CD14-positive monocyte (primary cell): ENCODE results near the gene THG1L. TPM values are rescaled to one million over a fixed set of nuclear protein-coding genes. Genes with fewer than 3 reads are reported as not detected.

ENCODE experiments used
- DNase-seq, 3 donors: peaks; one replicate each; pipeline ENCODE4 v3.0.0-alpha.2; 2011 to 2022
- H2AFZ ChIP-seq: 2 replicates; pipeline ENCODE4 v1.6.0; 2012; ENCODE audit warnings: mild to moderate bottlenecking, low read depth, low read length, inconsistent platforms; ENCODE audit not compliant: insufficient read depth, poor library complexity, severe bottlenecking
- H3K27ac ChIP-seq, 2 donors: 1 replicate in 1 of 2; 2 replicates in 1 of 2; pipeline ENCODE4 v1.5.1; 2012 to 2013; ENCODE audit warnings: low read length in 2 of 2, control low read depth in 1 of 2, inconsistent platforms in 1 of 2, low read depth in 1 of 2, mild to moderate bottlenecking in 1 of 2
- H3K27me3 ChIP-seq, 2 donors: one replicate each; pipeline versions ENCODE4 v1.6.0 to v1.6.1; 2011 to 2013; ENCODE audit warnings: low read length in 2 of 2; ENCODE audit not compliant: control insufficient read depth in 2 of 2, insufficient read depth in 2 of 2
- H3K36me3 ChIP-seq, 2 donors: replicated peaks in 1 of 2; 1 replicate in 1 of 2; 2 replicates in 1 of 2; pipeline versions ENCODE4 v1.5.1 to v1.6.1; 2012 to 2013; ENCODE audit warnings: low read length in 2 of 2, control low read depth in 1 of 2, inconsistent platforms in 1 of 2, mild to moderate bottlenecking in 1 of 2; ENCODE audit not compliant: insufficient read depth in 2 of 2, control insufficient read depth in 1 of 2
- H3K4me1 ChIP-seq, 2 donors: 1 replicate in 1 of 2; 2 replicates in 1 of 2; pipeline versions ENCODE4 v1.5.1 to v1.6.1; 2012 to 2013; ENCODE audit warnings: low read length in 2 of 2, control low read depth in 1 of 2, inconsistent platforms in 1 of 2, mild to moderate bottlenecking in 1 of 2, moderate library complexity in 1 of 2; ENCODE audit not compliant: insufficient read depth in 2 of 2, control insufficient read depth in 1 of 2
- H3K4me2 ChIP-seq: replicated peaks from 2 replicates; pipeline ENCODE3; 2012; ENCODE audit warnings: low read length, moderate library complexity, mild to moderate bottlenecking; ENCODE audit not compliant: poor library complexity, severe bottlenecking; ENCODE audit errors: extremely low read depth
- H3K4me3 ChIP-seq, 3 experiments: fragments of 200-600 bp in 1 of 3; sonication (generic) in 1 of 3; replicated peaks in 1 of 3; 1 replicate in 2 of 3; 2 replicates in 1 of 3; pipeline ENCODE4 v1.5.1; 2011 to 2013; ENCODE audit warnings: low read length in 3 of 3, mild to moderate bottlenecking in 3 of 3, control low read depth in 2 of 3, low read depth in 2 of 3, inconsistent platforms in 1 of 3, moderate library complexity in 1 of 3
- H3K79me2 ChIP-seq: 2 replicates; pipeline ENCODE4 v1.6.0; 2012; ENCODE audit warnings: mild to moderate bottlenecking, control low read depth, inconsistent platforms, low read length, moderate library complexity; ENCODE audit not compliant: insufficient read depth
- H3K9ac ChIP-seq: 2 replicates; pipeline ENCODE4 v1.6.0; 2017; ENCODE audit warnings: low read length, mild to moderate bottlenecking; ENCODE audit not compliant: insufficient read depth, poor library complexity, severe bottlenecking
- H3K9me3 ChIP-seq, 2 donors: replicated peaks in 1 of 2; 1 replicate in 1 of 2; 2 replicates in 1 of 2; pipeline versions ENCODE4 v1.5.1 to v1.6.1; 2012 to 2013; ENCODE audit warnings: low read length in 2 of 2, control low read depth in 1 of 2; ENCODE audit not compliant: control insufficient read depth in 1 of 2, insufficient read depth in 1 of 2
- H4K20me1 ChIP-seq: 2 replicates; pipeline ENCODE4 v1.6.0; 2012; ENCODE audit warnings: mild to moderate bottlenecking, low read length, control low read depth, moderate library complexity; ENCODE audit not compliant: insufficient read depth
- H3K27ac Mint-ChIP-seq, 7 donors: one replicate each; pipeline ENCODE4 v1.8.0; 2020; ENCODE audit warnings: mild to moderate bottlenecking in 7 of 7, mixed read lengths in 7 of 7, moderate library complexity in 6 of 7, inconsistent platforms in 2 of 7
- H3K27me3 Mint-ChIP-seq, 3 donors: one replicate each; pipeline ENCODE4 v1.8.0; 2021 to 2022; ENCODE audit warnings: low read depth in 3 of 3, mild to moderate bottlenecking in 3 of 3, mixed read lengths in 3 of 3, moderate library complexity in 3 of 3, inconsistent platforms in 1 of 3
- H3K36me3 Mint-ChIP-seq, 2 donors: one replicate each; pipeline ENCODE4 v1.8.0; 2020; ENCODE audit warnings: mixed read lengths in 2 of 2, inconsistent platforms in 1 of 2, mild to moderate bottlenecking in 1 of 2
- H3K4me1 Mint-ChIP-seq: one replicate; pipeline ENCODE4 v1.8.0; 2020; ENCODE audit warnings: mild to moderate bottlenecking, mixed read lengths
- H3K4me3 Mint-ChIP-seq, 2 donors: one replicate each; pipeline ENCODE4 v1.8.0; 2020; ENCODE audit warnings: mild to moderate bottlenecking in 2 of 2, mixed read lengths in 2 of 2, moderate library complexity in 1 of 2
- H3K9me3 Mint-ChIP-seq, 7 donors: one replicate each; pipeline ENCODE4 v1.8.0; 2020 to 2022; ENCODE audit warnings: mixed read lengths in 7 of 7, mild to moderate bottlenecking in 6 of 7, moderate library complexity in 6 of 7, inconsistent platforms in 2 of 7
- WGBS: methylation state at CpG from one replicate; pipeline ENCODE4 v1.1.5; 2013; ENCODE audit warnings: missing lambda C conversion rate; ENCODE audit not compliant: insufficient coverage; 5-methylcytosine and 5-hydroxymethylcytosine counted together
- intact Hi-C, 2 donors: fragments of 100-400 bp; cut with micrococcal nuclease; formaldehyde crosslinking; loops; one replicate each; pipeline versions ENCODE4 v1.15.0 to v1.15.1; 2023
- polyA plus RNA-seq, 3 donors: library from polyadenylated mRNA; depleted of rRNA in 1 of 3; unstranded in 2 of 3; stranded (reverse) in 1 of 3; fragments of 300-500 nt in 2 of 3; fragments of >200 nt in 1 of 3; fragmentation: Illumina TruSeq in 2 of 3; gene quantifications; 1 replicate in 2 of 3; 2 replicates in 1 of 3; pipeline ENCODE4 v1.2.3, GENCODE V29; 2012 to 2021
- TF ChIP-seq, protein P1 (sequence below): fragments of 200-600 bp; IDR thresholded peaks from one replicate; pipeline ENCODE4 v1.8.0; 2022; ENCODE audit warnings: antibody characterized with exemption, mild to moderate bottlenecking

The THG1L gene
- polyA plus RNA-seq, 3 donors, result 7.6 to 12.2 (median 7.6) TPM

DNA sequence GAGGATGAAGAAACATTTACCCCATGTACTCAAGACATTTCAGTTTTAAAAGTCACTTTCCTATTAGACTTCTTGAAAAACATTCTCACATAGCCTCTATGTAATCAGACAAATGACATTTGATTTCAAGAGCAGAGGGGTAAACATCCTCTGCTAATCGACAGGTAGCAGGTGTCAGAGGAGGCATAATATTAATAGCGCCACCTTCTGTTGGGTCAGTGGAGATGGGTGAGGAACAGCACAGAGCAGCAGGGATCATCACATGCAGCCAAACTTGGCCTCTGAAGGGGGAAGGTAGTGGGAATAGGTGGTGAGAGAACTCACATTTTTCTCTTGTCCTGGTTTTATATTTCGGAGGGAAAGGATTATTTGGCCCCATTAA is 9.0 kb downstream of the THG1L start:
- Histone ChIP-seq H3K27me3 (no peaks in the 10 kb centered on the region), H3K36me3 (peaks cover 19 to 49% of the 10 kb centered on the region in 2 donors), H2AFZ (no peak overlapping the region), H3K4me2 (no peak overlapping the region), H4K20me1 (no peaks in the 10 kb centered on the region), H3K9ac (no peak overlapping the region), H3K4me1 (peaks cover 12 to 17% of the 10 kb centered on the region in 2 donors), H3K27ac (no peak overlapping the region), H3K79me2 (no peaks in the 10 kb centered on the region), H3K9me3 (no peaks in the 10 kb centered on the region), H3K4me3 (no peak overlapping the region)
- Mint-ChIP-seq H3K4me3 (no peak overlapping the region), H3K9me3 (peaks cover 0 to 2% (median 0%) of the 10 kb centered on the region in 7 donors), H3K36me3 (peaks cover 37 to 43% of the 10 kb centered on the region in 2 donors), H3K27ac (peak overlapping the region in 1 of 7 donors; percentile 43), H3K4me1 (peaks cover 16% of the 10 kb centered on the region), H3K27me3 (peaks cover 4 to 6% (median 5%) of the 10 kb centered on the region in 3 donors)
- DNase-seq, result peak in 2 of 3 donors; percentile 10 to 16
- TF ChIP-seq, protein P1, sequence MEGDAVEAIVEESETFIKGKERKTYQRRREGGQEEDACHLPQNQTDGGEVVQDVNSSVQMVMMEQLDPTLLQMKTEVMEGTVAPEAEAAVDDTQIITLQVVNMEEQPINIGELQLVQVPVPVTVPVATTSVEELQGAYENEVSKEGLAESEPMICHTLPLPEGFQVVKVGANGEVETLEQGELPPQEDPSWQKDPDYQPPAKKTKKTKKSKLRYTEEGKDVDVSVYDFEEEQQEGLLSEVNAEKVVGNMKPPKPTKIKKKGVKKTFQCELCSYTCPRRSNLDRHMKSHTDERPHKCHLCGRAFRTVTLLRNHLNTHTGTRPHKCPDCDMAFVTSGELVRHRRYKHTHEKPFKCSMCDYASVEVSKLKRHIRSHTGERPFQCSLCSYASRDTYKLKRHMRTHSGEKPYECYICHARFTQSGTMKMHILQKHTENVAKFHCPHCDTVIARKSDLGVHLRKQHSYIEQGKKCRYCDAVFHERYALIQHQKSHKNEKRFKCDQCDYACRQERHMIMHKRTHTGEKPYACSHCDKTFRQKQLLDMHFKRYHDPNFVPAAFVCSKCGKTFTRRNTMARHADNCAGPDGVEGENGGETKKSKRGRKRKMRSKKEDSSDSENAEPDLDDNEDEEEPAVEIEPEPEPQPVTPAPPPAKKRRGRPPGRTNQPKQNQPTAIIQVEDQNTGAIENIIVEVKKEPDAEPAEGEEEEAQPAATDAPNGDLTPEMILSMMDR, result peak; percentile 34
- intact Hi-C loops, result loop anchor here (5.0 to 10.0 kb wide), 5 partner anchors 73 to 415 kb away; partner anchors contain the start of gene CLINT1 (in 1 of the 2)
- 50% methylated on average over 2 of the region's 3 CpGs for WGBS

DNA sequence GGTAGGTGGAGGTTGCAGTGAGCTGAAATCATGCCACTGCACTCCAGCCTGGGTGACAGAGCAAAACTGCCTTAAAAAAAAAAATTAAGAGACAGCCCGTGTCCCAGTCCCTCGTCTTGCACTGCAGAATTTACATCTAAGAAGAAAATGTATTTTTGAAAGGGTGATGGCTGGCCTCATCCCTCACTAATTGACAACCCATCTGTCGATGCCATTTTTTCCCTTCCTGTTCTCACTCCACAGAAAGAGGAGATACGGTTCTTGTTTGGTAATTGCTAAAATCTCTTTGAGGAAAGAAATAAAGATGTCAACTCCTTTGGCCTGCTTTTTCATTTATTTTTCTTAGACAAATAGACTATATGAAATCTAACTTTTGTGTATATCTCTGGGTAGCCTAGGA is 9.9 kb downstream of the THG1L start:
- WGBS, result no CpG with 5 or more reads among the region's 4 CpGs
- no peak overlapping the region for H3K4me3 Mint-ChIP-seq
- H3K36me3 Mint-ChIP-seq, result peaks cover 30 to 35% of the 10 kb centered on the region in 2 donors
- no peak overlapping the region for H3K4me3 ChIP-seq
- no peaks in the 10 kb centered on the region for H4K20me1 ChIP-seq
- peaks cover 0 to 2% (median 0%) of the 10 kb centered on the region in 7 donors for H3K9me3 Mint-ChIP-seq
- no peak overlapping the region for H3K9ac ChIP-seq
- no peak overlapping the region for H3K27ac ChIP-seq
- peaks cover 4 to 6% (median 5%) of the 10 kb centered on the region in 3 donors for H3K27me3 Mint-ChIP-seq
- H3K4me1 Mint-ChIP-seq, result peaks cover 18% of the 10 kb centered on the region
- H3K9me3 ChIP-seq, result no peaks in the 10 kb centered on the region
- peaks cover 12 to 17% of the 10 kb centered on the region in 2 donors for H3K4me1 ChIP-seq
- TF ChIP-seq, protein P1, result no peak
- DNase-seq, result no peak
- no peak overlapping the region for H3K27ac Mint-ChIP-seq
- no peak overlapping the region for H2AFZ ChIP-seq
- intact Hi-C loops, result loop anchor here (5.0 to 10.0 kb wide), 5 partner anchors 74 to 416 kb away; partner anchors contain the start of gene CLINT1 (in 1 of the 2)
- H3K79me2 ChIP-seq, result no peaks in the 10 kb centered on the region
- no peak overlapping the region for H3K4me2 ChIP-seq
- peaks cover 12 to 39% of the 10 kb centered on the region in 2 donors for H3K36me3 ChIP-seq
- no peaks in the 10 kb centered on the region for H3K27me3 ChIP-seq
